Stomach (tissue), 9 donors: ENCODE results near the gene TOM1L1. TPM values are rescaled to one million over a fixed set of nuclear protein-coding genes. Genes with fewer than 3 reads are reported as not detected.

Source experiments
- DNase-seq, 2 donors: peaks; one replicate each; pipeline versions ENCODE4 v3.0.0 to v3.0.0-alpha.2; 2013 to 2019
- H3K27ac ChIP-seq, 5 donors: fragments of 200-600 bp in 4 of 5; sonication (generic) in 4 of 5; one replicate each; pipeline ENCODE4 v1.5.1; 2013 to 2019; ENCODE audit warnings: mild to moderate bottlenecking in 1 of 5, moderate library complexity in 1 of 5
- H3K27me3 ChIP-seq, 3 donors: fragments of 200-600 bp; sonication (generic); one replicate each; pipeline ENCODE4 v1.5.1; 2017 to 2019; ENCODE audit warnings: mixed run types in 1 of 3
- H3K36me3 ChIP-seq, 4 donors: fragments of 200-600 bp; sonication (generic); 1 replicate in 3 of 4; 2 replicates in 1 of 4; pipeline ENCODE4 v1.5.1; 2016 to 2019
- H3K4me1 ChIP-seq, 4 donors: fragments of 200-600 bp; sonication (generic); one replicate each; pipeline ENCODE4 v1.5.1; 2016 to 2019
- H3K4me3 ChIP-seq, 4 donors: fragments of 200-600 bp; sonication (generic) in 3 of 4; one replicate each; pipeline ENCODE4 v1.5.1; 2016 to 2019; ENCODE audit warnings: mild to moderate bottlenecking in 1 of 4
- H3K9me3 ChIP-seq, 4 donors: fragments of 200-600 bp; sonication (generic); one replicate each; pipeline ENCODE4 v1.5.1; 2016 to 2019
- CTCF ChIP-seq, 7 experiments: fragments of 450-650 bp in 4 of 7; fragments of 200-600 bp in 3 of 7; sonication (generic) in 3 of 7; IDR thresholded peaks; one replicate each; pipeline ENCODE4 v1.5.1; 2016 to 2019; ENCODE audit warnings: antibody characterized with exemption in 7 of 7, control low read depth in 2 of 7, mild to moderate bottlenecking in 1 of 7
- EP300 ChIP-seq: sonication (generic); formaldehyde crosslinking; IDR thresholded peaks from one replicate; pipeline ENCODE4 v1.6.1; 2017; ENCODE audit warnings: antibody characterized with exemption
- POLR2A ChIP-seq, 4 donors: fragments of 450-650 bp; IDR thresholded peaks; one replicate each; pipeline ENCODE4 v1.6.1; 2016; ENCODE audit warnings: antibody characterized with exemption in 4 of 4, control low read depth in 2 of 4, mild to moderate bottlenecking in 1 of 4, moderate library complexity in 1 of 4
- POLR2AphosphoS5 ChIP-seq, 3 donors: sonication (generic); formaldehyde crosslinking; IDR thresholded peaks; one replicate each; pipeline ENCODE4 v1.6.1; 2016; ENCODE audit warnings: antibody characterized with exemption in 3 of 3
- WGBS, 5 donors: extraction: QIAGEN DNeasy Blood & Tissue Kit in 3 of 5; methylation state at CpG; one replicate each; pipeline versions ENCODE4 v1.1.5 to v1.1.7; 2013 to 2018; 5-methylcytosine and 5-hydroxymethylcytosine counted together
- intact Hi-C: fragments of 100-400 bp; cut with DNase I; formaldehyde crosslinking; loops from one replicate; pipeline ENCODE4 v1.15.1; 2023; ENCODE audit warnings: low total_unique reads
- polyA plus RNA-seq, 3 donors: library from polyadenylated mRNA; stranded (reverse); fragments of 200-250 nt; gene quantifications; one replicate each; pipeline ENCODE4 v1.2.3, GENCODE V29; 2013
- total RNA-seq, 5 donors: library from RNA; depleted of rRNA; stranded (reverse); fragments of >200 nt; gene quantifications; one replicate each; pipeline versions ENCODE4 v1.1.0 to v1.2.3, GENCODE V29; 2014 to 2016
- donor health status: healthy with polysubstance abuse.
- donor health status: Bipolar disorder and iron deficiency.
- donor health status: healthy.

The TOM1L1 gene
- total and polyA plus RNA-seq, 8 donors, result 19.4 to 134 (median 47.6) TPM

- no peak for TF ChIP-seq POLR2AphosphoS5 (IDR thresholded peaks at IDR 0.05)
- no peak for TF ChIP-seq EP300
- TF ChIP-seq CTCF (IDR thresholded peaks at IDR 0.05), result no peak
- no peak for TF ChIP-seq POLR2A (IDR thresholded peaks at IDR 0.05)
- WGBS, 5 donors, result 85 to 100% (median 98%) methylated on average over 1 of the region's 1 CpG
- Histone ChIP-seq H3K4me3 (no peak overlapping the region), H3K27me3 (no peaks in the 10 kb centered on the region), H3K4me1 (no peaks in the 10 kb centered on the region), H3K9me3 (no peaks in the 10 kb centered on the region), H3K36me3 (peaks cover 0 to 77% (median 72%) of the 10 kb centered on the region in 4 donors), H3K27ac (no peak overlapping the region)
- intact Hi-C loops, result no loop called here
- no peak for DNase-seq
Measured at GRCh38 chr17:54937426-54937825, 36.8 kb downstream of the TOM1L1 start.

GRCh38 chr17:54941285-54941684 is 40.6 kb downstream of the TOM1L1 start:
- WGBS, 5 donors, result 56 to 93% (median 59%) methylated on average over 1 of the region's 1 CpG
- no peaks in the 10 kb centered on the region for H3K9me3 ChIP-seq
- no peak overlapping the region for H3K27ac ChIP-seq
- H3K27me3 ChIP-seq, result no peaks in the 10 kb centered on the region
- H3K4me3 ChIP-seq, result no peak overlapping the region
- no peaks in the 10 kb centered on the region for H3K4me1 ChIP-seq
- H3K36me3 ChIP-seq, result peaks cover 0 to 41% (median 37%) of the 10 kb centered on the region in 4 donors
- DNase-seq, result no peak
- TF ChIP-seq POLR2A (IDR thresholded peaks at IDR 0.05), result no peak
- no peak for TF ChIP-seq POLR2AphosphoS5 (IDR thresholded peaks at IDR 0.05)
- no peak for TF ChIP-seq CTCF (IDR thresholded peaks at IDR 0.05)
- no peak for TF ChIP-seq EP300
- intact Hi-C loops, result no loop called here

DNA sequence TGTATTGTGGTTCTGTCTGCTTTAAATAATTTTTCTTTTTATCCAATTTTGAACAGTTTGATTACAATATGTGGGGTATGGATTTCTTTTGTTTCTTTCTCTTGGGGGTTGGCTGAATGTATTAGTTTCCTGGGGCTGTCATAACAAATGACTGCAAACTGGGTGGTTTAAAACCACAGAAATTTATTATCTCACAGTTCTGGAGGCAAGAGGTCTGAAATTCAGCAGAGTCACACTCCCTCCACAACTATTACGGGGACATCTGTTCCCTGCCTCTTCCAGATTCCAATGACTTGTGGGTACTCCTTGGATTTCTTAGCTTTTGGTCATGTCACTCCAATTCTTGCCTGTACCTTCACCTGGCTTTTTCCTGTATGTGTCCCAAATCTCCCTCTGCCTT is 44.1 kb downstream of the TOM1L1 start:
- H3K27me3 ChIP-seq, result no peaks in the 10 kb centered on the region
- DNase-seq, result no peak
- peaks cover 0 to 5% (median 0%) of the 10 kb centered on the region in 4 donors for H3K4me1 ChIP-seq
- H3K4me3 ChIP-seq, result no peak overlapping the region
- 67 to 89% (median 74%) methylated on average over 1 of the region's 1 CpG for WGBS, 5 donors
- peaks cover 0 to 28% (median 23%) of the 10 kb centered on the region in 4 donors for H3K36me3 ChIP-seq
- no peak overlapping the region for H3K27ac ChIP-seq
- no peaks in the 10 kb centered on the region for H3K9me3 ChIP-seq
- TF ChIP-seq CTCF (IDR thresholded peaks at IDR 0.05) (no peak), POLR2A (IDR thresholded peaks at IDR 0.05) (no peak), EP300 (no peak), POLR2AphosphoS5 (IDR thresholded peaks at IDR 0.05) (no peak)
- intact Hi-C loops, result no loop called here

- no peak for TF ChIP-seq POLR2AphosphoS5 (IDR thresholded peaks at IDR 0.05)
- TF ChIP-seq EP300, result no peak
- TF ChIP-seq CTCF (IDR thresholded peaks at IDR 0.05), result no peak
- no peak for TF ChIP-seq POLR2A (IDR thresholded peaks at IDR 0.05)
- H3K9me3 ChIP-seq, result no peaks in the 10 kb centered on the region
- no peak overlapping the region for H3K4me3 ChIP-seq
- intact Hi-C loops, result no loop called here
- no peak overlapping the region for H3K27ac ChIP-seq
- DNase-seq, result no peak
- WGBS, 5 donors, result 52 to 69% (median 60%) methylated on average over 1 of the region's 1 CpG
- H3K27me3 ChIP-seq, result no peaks in the 10 kb centered on the region
- H3K4me1 ChIP-seq, result peaks cover 0 to 5% (median 0%) of the 10 kb centered on the region in 4 donors
- peaks cover 0 to 28% (median 25%) of the 10 kb centered on the region in 4 donors for H3K36me3 ChIP-seq
Measured at GRCh38 chr17:54945231-54945630, 44.6 kb downstream of the TOM1L1 start.
